H1 (cell line): ENCODE measurements around the gene BZW2. TPM values are rescaled to one million over a fixed set of nuclear protein-coding genes. Genes with fewer than 3 reads are reported as not detected.

ENCODE experiments used
- CTCF ChIA-PET: fragments of 300-600 bp; sonication (Branson Sonifier 250); formaldehyde crosslinking; loops from one replicate; lab custom pipeline; 2021; ENCODE audit not compliant: partially characterized antibody; lab: Charles Lee
- POLR2A ChIA-PET: fragments of 300-600 bp; sonication (Branson Sonifier 250); formaldehyde crosslinking; loops from one replicate; lab custom pipeline; 2021; ENCODE audit warnings: inconsistent platforms; ENCODE audit not compliant: partially characterized antibody; lab: Charles Lee
- DNase-seq, 2 experiments: peaks; one replicate each; pipeline versions ENCODE4 v3.0.0 to v3.0.0-alpha.2; 2010 to 2022; ENCODE audit warnings: low spot score in 2 of 2, low read depth in 1 of 2, mixed read lengths in 1 of 2
- FAIRE-seq: peaks from 2 replicates; lab custom pipeline; 2011; peaks lifted over from hg19 to GRCh38; lab: Jason Lieb, UNC
- H2AFZ ChIP-seq: 2 replicates; pipeline ENCODE4 v1.8.1; 2012; ENCODE audit warnings: low read length, inconsistent platforms
- H2AK5ac ChIP-seq: 2 replicates; pipeline ENCODE4 v1.6.1; 2013; ENCODE audit warnings: low read depth, low read length
- H2BK120ac ChIP-seq: replicated peaks from 2 replicates; pipeline ENCODE3; 2013; ENCODE audit warnings: low read depth, low read length, inconsistent platforms
- H2BK12ac ChIP-seq: 2 replicates; pipeline ENCODE4 v1.6.1; 2013; ENCODE audit warnings: low read depth, low read length
- H2BK15ac ChIP-seq: 2 replicates; pipeline ENCODE4 v1.6.1; 2013; ENCODE audit warnings: low read length
- H2BK20ac ChIP-seq: 2 replicates; pipeline ENCODE4 v1.6.1; 2013; ENCODE audit warnings: low read length
- H2BK5ac ChIP-seq: 2 replicates; pipeline ENCODE4 v1.6.1; 2013; ENCODE audit warnings: low read depth, low read length
- H3K14ac ChIP-seq: 2 replicates; pipeline ENCODE4 v1.6.1; 2013; ENCODE audit warnings: inconsistent platforms; ENCODE audit not compliant: insufficient read length
- H3K18ac ChIP-seq: 2 replicates; pipeline ENCODE4 v1.6.1; 2013; ENCODE audit warnings: low read length; ENCODE audit errors: extremely low read depth
- H3K23ac ChIP-seq: 2 replicates; pipeline ENCODE4 v1.6.1; 2013; ENCODE audit warnings: inconsistent platforms; ENCODE audit not compliant: insufficient read length
- H3K23me2 ChIP-seq: 2 replicates; pipeline ENCODE4 v1.6.1; 2013; ENCODE audit warnings: low read depth, low read length
- H3K27ac ChIP-seq: 2 replicates; pipeline ENCODE4 v1.6.1; 2011; ENCODE audit warnings: low read depth, low read length, inconsistent platforms
- H3K27me3 ChIP-seq, 4 experiments: replicated peaks in 1 of 4; 1 replicate in 1 of 4; 2 replicates in 3 of 4; pipeline versions ENCODE4 v1.6.1 to v1.8.1; 2011 to 2013; ENCODE audit warnings: low read length in 3 of 4, mild to moderate bottlenecking in 3 of 4, inconsistent platforms in 2 of 4, mixed read lengths in 2 of 4, moderate library complexity in 1 of 4; ENCODE audit not compliant: control insufficient read depth in 3 of 4, insufficient read depth in 3 of 4; ENCODE audit errors: extremely low read depth in 1 of 4
- H3K36me3 ChIP-seq, 4 experiments: 2 replicates each; pipeline versions ENCODE4 v1.6.1 to v1.8.1; 2011 to 2013; ENCODE audit warnings: mild to moderate bottlenecking in 4 of 4, low read length in 3 of 4, moderate library complexity in 2 of 4, control low read depth in 1 of 4, inconsistent platforms in 1 of 4; ENCODE audit not compliant: insufficient read depth in 4 of 4, control insufficient read depth in 2 of 4
- H3K4ac ChIP-seq: replicated peaks from 2 replicates; pipeline ENCODE3; 2013; ENCODE audit warnings: low read length, low read depth, mixed read lengths, inconsistent platforms; ENCODE audit not compliant: insufficient read length
- H3K4me1 ChIP-seq, 4 experiments: replicated peaks in 1 of 4; 1 replicate in 1 of 4; 2 replicates in 3 of 4; pipeline versions ENCODE4 v1.6.1 to v1.8.1; 2011 to 2013; ENCODE audit warnings: low read length in 3 of 4, inconsistent platforms in 2 of 4, mixed read lengths in 1 of 4; ENCODE audit not compliant: insufficient read depth in 4 of 4, control insufficient read depth in 3 of 4
- H3K4me2 ChIP-seq, 2 experiments: 2 replicates each; pipeline versions ENCODE4 v1.6.1 to v1.8.1; 2011 to 2013; ENCODE audit warnings: low read depth in 2 of 2, low read length in 2 of 2, control low read depth in 1 of 2, inconsistent platforms in 1 of 2, mild to moderate bottlenecking in 1 of 2; ENCODE audit not compliant: insufficient read depth in 1 of 2
- H3K4me3 ChIP-seq, 4 experiments: fragments of 200-600, 300-600 bp in 1 of 4; sonication (generic), shearing (Covaris generic), sonication (Bioruptor Twin) in 1 of 4; 2 replicates each; pipeline versions ENCODE4 v1.5.1 to v1.8.1; 2011 to 2016; ENCODE audit warnings: low read length in 4 of 4, low read depth in 3 of 4, control low read depth in 2 of 4, inconsistent platforms in 2 of 4, mild to moderate bottlenecking in 2 of 4, mixed read lengths in 1 of 4, moderate library complexity in 1 of 4; ENCODE audit not compliant: insufficient read depth in 2 of 4; ENCODE audit errors: extremely low read depth in 1 of 4
- H3K56ac ChIP-seq: replicated peaks from 2 replicates; pipeline ENCODE3; 2013; ENCODE audit warnings: low read depth, mild to moderate bottlenecking, mixed read lengths, low read length, inconsistent platforms; ENCODE audit not compliant: insufficient read length
- H3K79me1 ChIP-seq: 2 replicates; pipeline ENCODE4 v1.6.1; 2013; ENCODE audit warnings: low read depth, low read length, control low read depth
- H3K79me2 ChIP-seq, 2 experiments: 2 replicates each; pipeline versions ENCODE4 v1.6.1 to v1.8.1; 2012 to 2013; ENCODE audit warnings: low read length in 2 of 2, mild to moderate bottlenecking in 2 of 2, inconsistent platforms in 1 of 2; ENCODE audit not compliant: insufficient read depth in 2 of 2, control insufficient read depth in 1 of 2
- H3K9ac ChIP-seq, 4 experiments: replicated peaks in 1 of 4; 1 replicate in 1 of 4; 2 replicates in 3 of 4; pipeline versions ENCODE4 v1.6.1 to v1.8.1; 2011 to 2013; ENCODE audit warnings: low read depth in 3 of 4, low read length in 3 of 4, control low read depth in 2 of 4, mild to moderate bottlenecking in 2 of 4, moderate library complexity in 2 of 4, inconsistent platforms in 1 of 4; ENCODE audit errors: extremely low read depth in 1 of 4
- H3K9me3 ChIP-seq, 2 experiments: 2 replicates each; pipeline versions ENCODE4 v1.6.1 to v1.8.1; 2012 to 2013; ENCODE audit warnings: mild to moderate bottlenecking in 2 of 2, moderate library complexity in 2 of 2, control low read depth in 1 of 2, inconsistent platforms in 1 of 2, low read depth in 1 of 2, low read length in 1 of 2, mixed read lengths in 1 of 2; ENCODE audit not compliant: insufficient read depth in 2 of 2
- H4K20me1 ChIP-seq, 2 experiments: replicated peaks in 1 of 2; 2 replicates each; pipeline versions ENCODE3 to v1.8.1; 2011 to 2013; ENCODE audit warnings: inconsistent platforms in 2 of 2, low read length in 2 of 2, mild to moderate bottlenecking in 1 of 2; ENCODE audit not compliant: insufficient read depth in 2 of 2, control insufficient read depth in 1 of 2
- H4K5ac ChIP-seq: 2 replicates; pipeline ENCODE4 v1.6.1; 2013; ENCODE audit warnings: low read length, low read depth, mixed read lengths, inconsistent platforms; ENCODE audit not compliant: insufficient read length
- H4K8ac ChIP-seq: 2 replicates; pipeline ENCODE4 v1.8.0; 2013; ENCODE audit warnings: mild to moderate bottlenecking, moderate library complexity, low read length, inconsistent platforms; ENCODE audit not compliant: insufficient read depth; ENCODE audit errors: extremely low read depth
- H4K91ac ChIP-seq: replicated peaks from 2 replicates; pipeline ENCODE3; 2013; ENCODE audit warnings: low read length, mixed read lengths, inconsistent platforms; ENCODE audit not compliant: insufficient read length
- ASH2L ChIP-seq: fragments of 200-600, 300-600 bp; sonication (generic); IDR thresholded peaks from one replicate; pipeline ENCODE4 v1.7.1; 2017; ENCODE audit warnings: low read length
- CTBP2 ChIP-seq: IDR thresholded peaks from 2 replicates; pipeline ENCODE4 v1.7.0; 2011; ENCODE audit warnings: borderline replicate concordance, mild to moderate bottlenecking, moderate library complexity, mixed read lengths, low read length; ENCODE audit not compliant: insufficient read depth, insufficient read length
- RAD21 ChIP-seq, 2 experiments: IDR thresholded peaks in 1 of 2; conservative IDR thresholded peaks in 1 of 2; 2 replicates each; pipeline ENCODE4 v1.6.1; 2011; ENCODE audit warnings: low read depth in 2 of 2, low read length in 2 of 2, improper control_type of control experiment in 1 of 2, inconsistent platforms in 1 of 2, mild to moderate bottlenecking in 1 of 2, moderate library complexity in 1 of 2
- RNF2 ChIP-seq: fragments of 200-900, 300-1000 bp; sonication (generic); IDR thresholded peaks from 2 replicates; pipeline ENCODE4 v1.7.1; 2016; ENCODE audit warnings: borderline replicate concordance, low read depth, mild to moderate bottlenecking, antibody characterized with exemption, low read length; ENCODE audit not compliant: poor library complexity, severe bottlenecking; ENCODE audit errors: missing control alignments
- SRF ChIP-seq: IDR thresholded peaks from 2 replicates; pipeline ENCODE4 v1.6.1; 2011; ENCODE audit warnings: mild to moderate bottlenecking, low read depth, low read length, moderate library complexity
- TAF7 ChIP-seq: optimal IDR thresholded peaks from 2 replicates; pipeline ENCODE3; 2011; ENCODE audit warnings: low read depth, mild to moderate bottlenecking, inconsistent platforms, low read length, moderate library complexity, borderline replicate concordance
- WGBS, 2 experiments: shearing (Covaris generic) in 1 of 2; methylation state at CpG; one replicate each; pipeline versions ENCODE4 v1.1.6 to v1.1.7; 2013 to 2015; ENCODE audit warnings: low lambda C conversion rate in 2 of 2, mixed read lengths in 2 of 2, inconsistent platforms in 1 of 2, low coverage in 1 of 2, missing lambda C conversion rate in 1 of 2; ENCODE audit not compliant: insufficient replicate concordance in 2 of 2, insufficient coverage in 1 of 2, insufficient read length in 1 of 2; ENCODE audit errors: extremely low coverage in 1 of 2, missing lambda C conversion rate in 1 of 2; 5-methylcytosine and 5-hydroxymethylcytosine counted together
- polyA plus RNA-seq, 7 experiments: library from polyadenylated mRNA; depleted of rRNA in 3 of 7; stranded (reverse) in 5 of 7; unstranded in 2 of 7; fragments of >200 nt in 5 of 7; fragments of 200-250 nt in 2 of 7; gene quantifications; 1 replicate in 5 of 7; 2 replicates in 1 of 7; 4 replicates in 1 of 7; pipeline versions ENCODE4 v1.2.1 to v1.2.3, GENCODE V29; 2011 to 2013; ENCODE audit warnings: missing spikeins in 2 of 7, mixed read lengths in 2 of 7
- total RNA-seq: library from RNA; stranded (reverse); fragmentation: NEBNext Ultra II Directional; extraction: Animal tissue kit (Norgen Biotek cat#: 25700); gene quantifications from 2 replicates; pipeline ENCODE4 v1.2.1, GENCODE V29; 2021

The BZW2 gene
- total and polyA plus RNA-seq, 2 of the 8 experiments (the other 6 are each of a cell fraction or from before 2014, with no cell fraction given): 32.3 to 103 TPM

DNA sequence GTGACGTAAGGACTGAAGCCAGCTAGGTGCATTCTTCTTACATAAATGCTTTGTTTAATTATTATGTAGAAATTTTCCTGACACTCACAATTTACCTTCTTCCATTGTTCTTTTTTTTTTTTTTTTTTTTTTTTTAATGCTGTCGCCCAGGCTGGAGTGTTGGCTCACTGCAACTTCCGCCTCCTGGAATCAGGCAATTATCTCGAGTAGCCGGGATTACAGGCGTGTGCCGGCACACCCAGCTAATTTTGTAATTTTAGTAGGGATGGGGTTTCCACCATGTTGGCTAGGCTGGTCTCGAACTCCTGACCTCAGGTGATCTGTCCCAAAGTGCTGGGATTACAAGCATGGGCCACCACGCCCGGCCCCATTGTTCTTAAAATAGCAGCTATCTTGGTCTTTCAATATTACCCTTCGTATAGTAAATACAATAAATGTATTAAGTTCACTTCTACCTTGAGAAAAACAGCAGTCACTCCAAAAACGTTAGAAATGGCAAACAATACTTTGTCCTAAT, 32.1 kb downstream of the BZW2 start:
- H2AFZ ChIP-seq: no peak overlapping the region
- no peaks in the 10 kb centered on the region for H3K9me3 ChIP-seq
- no peak for DNase-seq
- H2BK20ac ChIP-seq: no peak overlapping the region
- H3K14ac ChIP-seq: no peak overlapping the region
- no peak overlapping the region for H3K18ac ChIP-seq
- no peak overlapping the region for H2BK120ac ChIP-seq
- WGBS, 2 experiments: 90% methylated on average over 12 of the region's 12 CpGs; no CpG with 5 or more reads in 1 of the 2 experiments
- H4K20me1 ChIP-seq: peaks cover 1 to 2% of the 10 kb centered on the region in 2 experiments
- no peak overlapping the region for H4K8ac ChIP-seq
- FAIRE-seq: no peak
- no peak overlapping the region for H2BK15ac ChIP-seq
- H3K27ac ChIP-seq: no peak overlapping the region
- H3K56ac ChIP-seq: no peak overlapping the region
- no peak overlapping the region for H4K91ac ChIP-seq
- no peaks in the 10 kb centered on the region for H3K23me2 ChIP-seq
- ChIA-PET POLR2A (no interaction called here), CTCF (interaction anchor here (1.0 to 1.6 kb wide), 2 partner anchors 17 to 599 kb away, joined by 3 to 4 read pairs; no protein-coding TSS in a partner anchor)
- no peak overlapping the region for H2BK5ac ChIP-seq
- no peak overlapping the region for H3K4ac ChIP-seq
- no peak overlapping the region for H2AK5ac ChIP-seq
- H4K5ac ChIP-seq: no peak overlapping the region
- H3K36me3 ChIP-seq: peaks cover 0 to 37% (median 16%) of the 10 kb centered on the region in 4 experiments; a peak in 6 of 8 replicates
- H3K79me2 ChIP-seq: no peaks in the 10 kb centered on the region
- no peak overlapping the region for H3K4me3 ChIP-seq
- H3K9ac ChIP-seq: no peak overlapping the region
- H3K79me1 ChIP-seq: 0 out of 2 replicates have a peak, but pooled peaks cover 2% of the 10 kb centered on the region
- H3K4me2 ChIP-seq: no peak overlapping the region
- no peak overlapping the region for H2BK12ac ChIP-seq
- H3K4me1 ChIP-seq: peaks cover 0 to 3% (median 0%) of the 10 kb centered on the region in 4 experiments; a peak in 1 of 7 replicates
- no peak overlapping the region for H3K23ac ChIP-seq
- no peaks in the 10 kb centered on the region for H3K27me3 ChIP-seq
- TF ChIP-seq TAF7 (no peak), CTBP2 (no peak), ASH2L (no peak), RAD21 (IDR thresholded peaks at IDR 0.05 in 1 of 2, conservative IDR thresholded peaks at IDR 0.05 in 1 of 2; ENCODE audit: low read depth in 2 of 2, low read length in 2 of 2) (no peak), RNF2 (no peak), SRF (no peak)
